AG09319 (cell line): ENCODE results near the gene LPP.

Source experiments
- DNase-seq: peaks from one replicate; pipeline ENCODE4 v3.0.0-alpha.2; 2010; ENCODE audit warnings: low read depth; ENCODE audit errors: extremely low read depth
- TF ChIP-seq, protein P1 (sequence below): IDR thresholded peaks from 2 replicates; pipeline ENCODE4 v1.5.1; 2011; ENCODE audit warnings: low read depth, mild to moderate bottlenecking, inconsistent platforms, low read length, moderate library complexity

Gene LPP

DNA sequence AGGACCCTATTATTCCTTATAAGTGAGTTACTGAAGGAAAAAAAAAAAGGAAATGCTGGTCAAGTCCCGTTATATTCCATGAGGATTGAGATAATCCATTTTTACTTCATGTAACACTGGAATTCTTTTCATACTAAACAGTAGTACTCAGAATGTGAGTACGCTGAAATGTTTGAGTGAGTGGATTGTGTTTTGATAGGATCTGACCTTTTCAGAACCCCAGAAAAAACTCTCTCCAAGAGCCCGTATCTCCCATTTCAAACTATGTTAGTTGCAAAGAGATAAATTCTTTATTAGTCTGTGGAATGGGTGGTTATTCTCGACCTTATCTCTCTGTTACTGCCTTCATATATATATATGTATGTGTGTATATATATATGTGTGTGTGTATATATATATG is 2.5 kb upstream of the LPP start:
- TF ChIP-seq, protein P1, sequence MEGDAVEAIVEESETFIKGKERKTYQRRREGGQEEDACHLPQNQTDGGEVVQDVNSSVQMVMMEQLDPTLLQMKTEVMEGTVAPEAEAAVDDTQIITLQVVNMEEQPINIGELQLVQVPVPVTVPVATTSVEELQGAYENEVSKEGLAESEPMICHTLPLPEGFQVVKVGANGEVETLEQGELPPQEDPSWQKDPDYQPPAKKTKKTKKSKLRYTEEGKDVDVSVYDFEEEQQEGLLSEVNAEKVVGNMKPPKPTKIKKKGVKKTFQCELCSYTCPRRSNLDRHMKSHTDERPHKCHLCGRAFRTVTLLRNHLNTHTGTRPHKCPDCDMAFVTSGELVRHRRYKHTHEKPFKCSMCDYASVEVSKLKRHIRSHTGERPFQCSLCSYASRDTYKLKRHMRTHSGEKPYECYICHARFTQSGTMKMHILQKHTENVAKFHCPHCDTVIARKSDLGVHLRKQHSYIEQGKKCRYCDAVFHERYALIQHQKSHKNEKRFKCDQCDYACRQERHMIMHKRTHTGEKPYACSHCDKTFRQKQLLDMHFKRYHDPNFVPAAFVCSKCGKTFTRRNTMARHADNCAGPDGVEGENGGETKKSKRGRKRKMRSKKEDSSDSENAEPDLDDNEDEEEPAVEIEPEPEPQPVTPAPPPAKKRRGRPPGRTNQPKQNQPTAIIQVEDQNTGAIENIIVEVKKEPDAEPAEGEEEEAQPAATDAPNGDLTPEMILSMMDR = no peak
- no peak for DNase-seq

DNA sequence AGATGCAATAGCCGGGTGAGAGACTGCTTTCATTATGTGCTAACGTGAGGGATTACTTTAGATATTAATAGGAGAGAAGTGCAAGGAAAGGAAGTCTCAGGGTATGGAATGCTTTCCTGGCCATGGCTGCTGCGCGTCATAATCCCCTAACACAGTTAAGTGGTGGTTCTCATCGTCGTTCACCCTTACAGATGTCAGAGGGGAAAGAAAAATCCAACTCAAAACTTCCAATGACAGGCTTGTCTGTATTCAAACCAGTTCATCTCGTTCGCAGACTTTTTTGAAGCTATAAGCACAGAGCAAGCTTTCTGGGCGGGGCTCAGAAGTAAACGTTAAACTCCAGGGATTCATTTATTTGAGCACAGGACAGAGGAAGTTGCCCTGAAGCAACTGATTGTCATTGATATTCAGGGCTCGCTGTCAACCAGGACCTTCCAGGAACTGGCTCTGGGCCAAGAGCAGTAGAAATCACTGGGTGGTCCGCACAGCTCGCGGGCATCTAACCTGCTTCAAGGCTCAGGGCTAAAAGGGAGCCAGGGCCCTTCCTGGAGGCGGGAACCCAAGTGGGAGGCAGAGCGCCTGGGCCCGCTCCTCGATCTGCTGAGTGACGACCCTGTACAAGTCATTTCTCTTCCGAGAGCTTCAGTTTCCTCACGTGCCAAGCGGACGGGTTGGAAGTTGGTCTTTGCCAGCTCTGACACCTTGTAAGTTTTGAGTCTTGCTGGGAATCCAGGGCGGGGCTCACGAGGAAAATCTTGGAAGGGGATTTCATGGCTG is 1.1 kb upstream of the LPP start:
- TF ChIP-seq, protein P1 = no peak
- peak; percentile 45 for DNase-seq

DNA sequence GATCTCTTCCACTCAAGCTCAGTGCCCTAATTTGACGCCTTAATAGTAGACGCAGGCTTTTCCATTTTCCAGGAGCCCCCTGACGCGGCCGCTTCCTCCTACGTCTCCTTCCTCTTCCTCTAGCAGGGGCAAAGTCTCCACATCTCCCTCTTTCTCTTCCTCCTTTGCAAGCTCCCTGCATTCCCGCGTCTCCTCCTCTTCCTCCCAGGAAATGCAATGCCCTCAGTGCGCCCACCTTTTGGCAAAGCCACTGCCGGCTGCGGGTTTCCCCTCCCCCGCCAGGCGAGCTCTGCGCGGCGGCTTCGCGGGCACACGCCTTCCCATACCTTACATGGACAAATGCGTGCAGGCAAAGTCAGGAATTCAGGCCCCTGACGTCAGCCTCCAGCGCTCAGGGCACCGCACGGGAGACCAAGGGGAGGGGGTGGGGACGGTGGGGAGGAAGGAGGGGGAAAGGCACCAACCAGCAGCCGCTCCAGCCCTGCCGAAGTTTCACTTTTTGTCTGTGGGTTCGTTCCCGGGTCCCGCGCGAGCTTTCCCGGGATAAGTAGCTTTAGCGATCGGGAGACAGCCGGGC is 432 bp upstream of the LPP start:
- peak; percentile 91 for DNase-seq
- TF ChIP-seq, protein P1 = no peak

DNA sequence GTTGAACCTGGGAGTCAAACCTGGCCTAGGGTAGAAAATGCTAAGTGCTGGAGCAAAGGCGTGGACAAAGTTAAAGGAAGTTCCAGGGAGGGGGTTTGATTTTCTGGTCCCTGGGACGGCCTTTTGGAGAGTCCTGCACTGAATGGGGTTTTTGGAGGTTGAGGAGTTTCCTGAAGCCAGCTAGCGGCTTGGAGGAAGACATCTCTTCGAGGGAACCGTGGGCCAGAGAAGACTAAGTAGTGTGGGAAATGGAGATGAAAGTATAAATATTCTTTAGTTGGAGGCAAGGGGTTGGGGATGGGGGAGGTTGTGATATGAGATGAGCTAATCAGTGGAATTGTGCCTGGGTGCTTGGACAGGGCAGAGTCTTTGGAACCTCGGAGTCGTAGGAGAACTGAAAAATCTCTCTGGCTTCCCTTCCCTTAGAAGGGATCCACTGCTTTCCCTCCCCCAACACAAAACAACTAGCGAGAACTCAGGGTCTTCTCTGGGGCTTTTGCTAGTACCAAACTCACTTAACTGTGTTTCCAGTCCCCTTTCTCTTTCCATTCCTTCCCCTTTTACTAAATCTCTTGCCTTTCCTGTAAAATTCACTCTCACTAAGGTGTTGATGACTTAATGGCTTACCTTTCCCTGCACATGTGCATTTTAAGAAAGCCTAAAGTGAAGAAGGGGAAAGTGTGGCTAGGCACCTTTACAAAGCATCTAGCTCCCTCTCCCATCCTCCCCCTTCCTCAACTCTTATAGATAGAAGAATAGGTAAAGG is 1.0 kb downstream of the LPP start:
- TF ChIP-seq, protein P1 = no peak
- DNase-seq = no peak

DNA sequence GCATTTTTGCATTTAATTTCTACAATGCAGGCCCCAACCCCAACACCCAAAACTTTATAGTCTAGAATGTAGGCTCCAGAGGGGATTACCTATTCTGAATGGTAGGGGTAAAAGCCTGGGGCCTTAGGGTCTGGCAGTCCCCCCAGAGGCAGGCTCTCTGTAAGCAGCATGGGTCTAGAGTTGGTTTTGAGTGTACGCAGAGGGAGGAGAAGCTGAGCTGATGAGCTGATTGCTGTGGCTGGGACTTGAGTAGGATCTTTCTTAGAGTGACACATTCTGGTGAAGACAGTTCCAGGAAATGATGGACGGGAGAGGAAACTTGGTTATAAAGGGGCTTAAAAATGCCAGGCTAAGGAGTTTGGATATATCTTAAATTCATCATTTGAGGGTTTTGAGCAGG is 2.1 kb downstream of the LPP start:
- TF ChIP-seq, protein P1 = no peak
- DNase-seq = no peak

DNA sequence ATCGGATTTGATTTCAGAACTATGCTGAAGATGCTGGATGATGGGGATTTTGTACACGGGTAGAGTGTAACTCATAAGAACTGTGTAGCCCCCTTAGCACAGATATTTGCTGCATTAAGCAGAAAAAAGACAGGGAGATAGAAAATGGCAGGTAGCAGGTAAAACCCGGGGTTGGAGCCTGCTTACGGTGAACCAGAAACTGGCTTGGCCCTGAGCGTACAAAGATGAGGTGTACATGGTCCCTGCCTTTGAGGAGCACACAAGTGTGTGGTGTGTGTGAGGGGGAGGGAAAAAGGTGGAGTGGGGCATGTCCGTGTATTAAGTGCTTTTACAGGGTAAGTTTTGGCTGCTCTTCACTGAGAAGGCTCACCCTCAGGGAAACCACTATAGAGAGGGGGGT is 3.5 kb downstream of the LPP start:
- no peak for DNase-seq
- TF ChIP-seq, protein P1 = no peak

DNA sequence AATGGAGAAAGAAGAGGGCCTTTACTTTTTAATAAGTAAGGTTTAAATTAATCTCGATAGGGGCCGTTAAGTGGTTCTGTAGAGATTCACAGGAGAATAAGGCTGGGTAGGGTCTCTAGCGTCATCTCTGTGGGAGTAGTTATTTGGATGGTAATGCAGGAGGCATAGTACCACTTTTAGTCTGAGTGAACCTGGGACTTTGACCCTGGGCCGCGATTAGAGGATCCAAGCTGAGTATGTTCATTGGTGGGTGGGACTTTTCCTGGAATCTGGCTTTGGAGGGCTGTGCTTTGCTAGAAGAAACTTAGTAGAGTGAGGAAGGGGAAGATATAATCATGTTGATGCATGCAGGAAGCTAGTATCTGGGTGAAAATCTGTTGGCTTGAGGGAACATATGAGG is 4.0 kb downstream of the LPP start:
- TF ChIP-seq, protein P1 = no peak
- no peak for DNase-seq
